Retina (tissue), 1 donor: Measurements from ENCODE around the gene SPECC1.
"Not testable (repeated sequence)": the region's sequence is repeated elsewhere in the genome, so short reads cannot be mapped to it uniquely, and the experiment has no call there.

Experiments used
- DNase-seq: peaks from one replicate; pipeline ENCODE4 v3.0.0-alpha.2; 2016

SPECC1 gene

GRCh38 chr17:20282526-20283308, 273.6 kb downstream of the SPECC1 start:
- DNase-seq = no peak

GRCh38 chr17:20284022-20284421, 274.9 kb downstream of the SPECC1 start:
- no peak for DNase-seq

- no peak for DNase-seq
These were observed 275.6 kb downstream of the SPECC1 start for GRCh38 chr17:20284570-20285295.

- no peak for DNase-seq
These were observed 280.8 kb downstream of the SPECC1 start for GRCh38 chr17:20289984-20290383.

GRCh38 chr17:20291853-20292252, 282.7 kb downstream of the SPECC1 start:
- DNase-seq = no peak

- no peak for DNase-seq
These were observed 284.3 kb downstream of the SPECC1 start for GRCh38 chr17:20293501-20293900.

- DNase-seq = no peak
These were observed 285.0 kb downstream of the SPECC1 start for GRCh38 chr17:20294120-20294519.

GRCh38 chr17:20299013-20299412, 289.9 kb downstream of the SPECC1 start:
- DNase-seq = no peak

GRCh38 chr17:20300436-20300934, 291.3 kb downstream of the SPECC1 start:
- DNase-seq = no peak

GRCh38 chr17:20302246-20302917, 293.2 kb downstream of the SPECC1 start:
- DNase-seq = no peak

GRCh38 chr17:20304961-20305360, 295.8 kb downstream of the SPECC1 start:
- no peak for DNase-seq

- DNase-seq = no peak
These were observed 297.8 kb downstream of the SPECC1 start for GRCh38 chr17:20306924-20307323.

GRCh38 chr17:20307326-20307910, 298.3 kb downstream of the SPECC1 start:
- DNase-seq = no peak

GRCh38 chr17:20310481-20310880, 301.3 kb downstream of the SPECC1 start:
- DNase-seq = no peak

GRCh38 chr17:20313306-20313705, 304.1 kb downstream of the SPECC1 start:
- no peak for DNase-seq

GRCh38 chr17:20313891-20314290, 304.7 kb downstream of the SPECC1 start:
- no peak for DNase-seq

- peak; percentile 23 for DNase-seq
These were observed 305.7 kb downstream of the SPECC1 start for GRCh38 chr17:20314834-20315233.

- no peak for DNase-seq
These were observed 306.2 kb downstream of the SPECC1 start for GRCh38 chr17:20315311-20315710.

GRCh38 chr17:20315821-20316220, 306.7 kb downstream of the SPECC1 start:
- no peak for DNase-seq

GRCh38 chr17:20320535-20321229, 311.5 kb downstream of the SPECC1 start:
- DNase-seq = peak; percentile 86

- not testable (repeated sequence) for DNase-seq
These were observed 312.2 kb downstream of the SPECC1 start for GRCh38 chr17:20321357-20321756.

GRCh38 chr17:20327739-20328138, 318.6 kb downstream of the SPECC1 start:
- not testable (repeated sequence) for DNase-seq
